K562 (cell line): Measurements from ENCODE around the gene DUS4L. TPM values are rescaled to one million over a fixed set of nuclear protein-coding genes. Genes with fewer than 3 reads are reported as not detected.
A peak's percentile ranks its signal among the peaks of the same experiment; 100 is the strongest.

Experiments
- BDP1 ChIP-seq: IDR thresholded peaks from 3 replicates; pipeline ENCODE4 v1.6.1; 2011; ENCODE audit not compliant: insufficient read length, insufficient read depth
- CHD4 ChIP-seq: fragments of 200-600 bp; sonication (generic); IDR thresholded peaks from 3 replicates; pipeline ENCODE4 v1.6.1; 2012; ENCODE audit warnings: low read depth, mild to moderate bottlenecking, mixed read lengths, low read length, inconsistent platforms; ENCODE audit not compliant: insufficient read depth, insufficient replicate concordance, poor library complexity, severe bottlenecking
- CHD7 ChIP-seq: fragments of 200-600 bp; sonication (generic); IDR thresholded peaks from one replicate; pipeline ENCODE4 v1.6.1; 2012; ENCODE audit warnings: mild to moderate bottlenecking, low read depth, low read length, inconsistent platforms
- DACH1 ChIP-seq: fragments of 450-650 bp; IDR thresholded peaks from 2 replicates; pipeline ENCODE4 v1.6.1; 2018; ENCODE audit not compliant: partially characterized antibody
- DNMT1 ChIP-seq: fragments of 450-650 bp; IDR thresholded peaks from 2 replicates; pipeline ENCODE4 v1.6.1; 2016; ENCODE audit warnings: antibody characterized with exemption, mild to moderate bottlenecking
- HBP1 ChIP-seq: fragments of 450-650 bp; formaldehyde crosslinking; IDR thresholded peaks from 2 replicates; pipeline ENCODE4 v1.4.0; 2022; ENCODE audit warnings: missing genetic modification characterization
- HDAC8 ChIP-seq: fragments of 450-650 bp; IDR thresholded peaks from 2 replicates; pipeline ENCODE4 v1.6.1; 2016; ENCODE audit warnings: mild to moderate bottlenecking, missing genetic modification characterization, moderate library complexity, missing compliant biosample characterization
- MTF1 ChIP-seq: fragments of 250-450 bp; sonication (Bioruptor Pico); IDR thresholded peaks from 2 replicates; pipeline ENCODE4 v1.9.0; 2021; ENCODE audit warnings: moderate library complexity, mild to moderate bottlenecking, inconsistent platforms, borderline replicate concordance
- NR2C2 ChIP-seq, 2 experiments: fragments of 200-800 bp in 1 of 2; sonication (Bioruptor generic) in 1 of 2; sonication (generic) in 1 of 2; formaldehyde crosslinking in 1 of 2; IDR thresholded peaks; 2 replicates each; pipeline versions ENCODE4 v1.6.1 to v1.8.0; 2016 to 2022; ENCODE audit warnings: mild to moderate bottlenecking in 1 of 2, missing compliant biosample characterization in 1 of 2, missing genetic modification characterization in 1 of 2, missing genetic modification reagents in 1 of 2
- POLR2AphosphoS5 ChIP-seq: IDR thresholded peaks from 2 replicates; pipeline ENCODE4 v1.6.1; 2011; ENCODE audit warnings: mild to moderate bottlenecking, low read depth, low read length, moderate library complexity; ENCODE audit not compliant: control insufficient read depth, insufficient read depth
- RAD21 ChIP-seq, 2 experiments: fragments of 250-450 bp in 1 of 2; fragments of 450-650 bp in 1 of 2; sonication (Bioruptor Pico) in 1 of 2; formaldehyde crosslinking in 1 of 2; IDR thresholded peaks in 1 of 2; conservative IDR thresholded peaks in 1 of 2; 2 replicates each; pipeline versions ENCODE4 v1.4.0 to v1.8.0; 2020 to 2022; ENCODE audit warnings: mild to moderate bottlenecking in 2 of 2, moderate library complexity in 1 of 2
- RBFOX2 ChIP-seq: fragments of 200-400 bp; formaldehyde crosslinking; IDR thresholded peaks from 2 replicates; pipeline ENCODE4 v1.6.1; 2017; ENCODE audit warnings: low read depth, mild to moderate bottlenecking, low read length, moderate library complexity
- STAT5B ChIP-seq: fragments of 250-450 bp; sonication (Bioruptor Pico); IDR thresholded peaks from 2 replicates; pipeline ENCODE4 v1.8.0; 2021; ENCODE audit warnings: mild to moderate bottlenecking, inconsistent platforms
- ZNF146 ChIP-seq: IDR thresholded peaks from one replicate; pipeline ENCODE4 v1.6.1; 2018; ENCODE audit warnings: missing compliant biosample characterization; ENCODE audit not compliant: unreplicated experiment
- polyA plus RNA-seq, 8 experiments: library from polyadenylated mRNA; depleted of rRNA in 4 of 8; stranded (reverse) in 5 of 8; unstranded in 3 of 8; fragments of >200 nt; fragmentation: Nextera tagmentation in 2 of 8; fragmentation: Illumina TruSeq in 1 of 8; extraction: Ambion mirVana in 2 of 8; extraction: Trizol in 1 of 8; gene quantifications; 2 replicates each; pipeline versions ENCODE4 v1.2.1 to v1.2.3, GENCODE V29; 2011 to 2014; ENCODE audit warnings: inconsistent platforms in 1 of 8, missing spikeins in 1 of 8
- total RNA-seq, 7 experiments: library from RNA; depleted of rRNA in 6 of 7; stranded (reverse); fragments of >200 nt in 6 of 7; fragmentation: Illumina TruSeq in 2 of 7; extraction: Trizol in 2 of 7; gene quantifications; 2 replicates each; pipeline versions ENCODE4 v1.2.1 to v1.2.3, GENCODE V29; 2011 to 2021; ENCODE audit warnings: low replicate concordance in 1 of 7

DUS4L gene
- total and polyA plus RNA-seq, 9 of the 15 experiments (the other 6 are each of a cell fraction or from before 2014, with no cell fraction given): 12.2 to 33.6 (median 28.6) TPM

- TF ChIP-seq NR2C2 (CRISPR knock-in tag; IDR thresholded peaks at IDR 0.05) (peak; percentile 79), NR2C2 (tag; IDR thresholded peaks at IDR 0.05) (peak; percentile 98), CHD4 (no peak), POLR2AphosphoS5 (peak; percentile 81), RBFOX2 (peak; percentile 99), HDAC8 (tag) (no peak), DNMT1 (no peak), RAD21 (CRISPR knock-in tag; conservative IDR thresholded peaks at IDR 0.05 in 1 of 2, IDR thresholded peaks at IDR 0.05 in 1 of 2) (no peak), DACH1 (peak; percentile 46), STAT5B (CRISPR knock-in tag) (no peak), CHD7 (no peak), BDP1 (no peak), HBP1 (CRISPR knock-in tag) (no peak), ZNF146 (no peak), MTF1 (no peak)
Measured at GRCh38 chr7:107563775-107564552, at the start of gene DUS4L, which contains the start of gene COG5 (continued).
